ENCODE measurements around the gene ATRX.

DNA sequence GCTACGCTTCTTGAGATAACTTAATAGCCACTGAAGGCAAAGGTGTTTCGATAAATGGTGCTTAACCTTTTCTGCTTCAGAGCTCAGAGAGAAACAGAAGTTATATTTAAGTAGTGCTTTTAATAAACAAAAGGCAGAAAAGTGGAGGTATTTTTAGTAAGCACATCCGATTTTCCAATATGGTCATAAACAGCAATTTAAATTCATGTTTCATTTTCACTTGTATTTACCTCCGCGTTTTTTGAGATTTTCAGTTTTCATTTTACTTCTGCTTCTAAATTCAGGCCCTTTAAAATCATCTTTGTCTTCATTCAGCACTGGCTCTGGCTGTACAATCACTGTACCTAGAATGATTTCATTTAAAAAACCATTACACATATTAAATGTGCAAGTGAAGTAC is 92.4 kb downstream of the ATRX start:
- no peak for TF ChIP-seq POLR2A (IDR thresholded peaks at IDR 0.05)
- TF ChIP-seq, protein P1, sequence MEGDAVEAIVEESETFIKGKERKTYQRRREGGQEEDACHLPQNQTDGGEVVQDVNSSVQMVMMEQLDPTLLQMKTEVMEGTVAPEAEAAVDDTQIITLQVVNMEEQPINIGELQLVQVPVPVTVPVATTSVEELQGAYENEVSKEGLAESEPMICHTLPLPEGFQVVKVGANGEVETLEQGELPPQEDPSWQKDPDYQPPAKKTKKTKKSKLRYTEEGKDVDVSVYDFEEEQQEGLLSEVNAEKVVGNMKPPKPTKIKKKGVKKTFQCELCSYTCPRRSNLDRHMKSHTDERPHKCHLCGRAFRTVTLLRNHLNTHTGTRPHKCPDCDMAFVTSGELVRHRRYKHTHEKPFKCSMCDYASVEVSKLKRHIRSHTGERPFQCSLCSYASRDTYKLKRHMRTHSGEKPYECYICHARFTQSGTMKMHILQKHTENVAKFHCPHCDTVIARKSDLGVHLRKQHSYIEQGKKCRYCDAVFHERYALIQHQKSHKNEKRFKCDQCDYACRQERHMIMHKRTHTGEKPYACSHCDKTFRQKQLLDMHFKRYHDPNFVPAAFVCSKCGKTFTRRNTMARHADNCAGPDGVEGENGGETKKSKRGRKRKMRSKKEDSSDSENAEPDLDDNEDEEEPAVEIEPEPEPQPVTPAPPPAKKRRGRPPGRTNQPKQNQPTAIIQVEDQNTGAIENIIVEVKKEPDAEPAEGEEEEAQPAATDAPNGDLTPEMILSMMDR (IDR thresholded peaks at IDR 0.05): no peak
